GM18861 (cell line): Measurements from ENCODE around the gene SETD4.
"Not testable (repeated sequence)": the region's sequence is repeated elsewhere in the genome, so short reads cannot be mapped to it uniquely, and the experiment has no call there.

Experiments used
- ATAC-seq: cut with Tn5 transposase; IDR thresholded peaks from one replicate; pipeline ENCODE4 v1.9.1; 2021; ENCODE audit not compliant: unreplicated experiment

SETD4 gene

DNA sequence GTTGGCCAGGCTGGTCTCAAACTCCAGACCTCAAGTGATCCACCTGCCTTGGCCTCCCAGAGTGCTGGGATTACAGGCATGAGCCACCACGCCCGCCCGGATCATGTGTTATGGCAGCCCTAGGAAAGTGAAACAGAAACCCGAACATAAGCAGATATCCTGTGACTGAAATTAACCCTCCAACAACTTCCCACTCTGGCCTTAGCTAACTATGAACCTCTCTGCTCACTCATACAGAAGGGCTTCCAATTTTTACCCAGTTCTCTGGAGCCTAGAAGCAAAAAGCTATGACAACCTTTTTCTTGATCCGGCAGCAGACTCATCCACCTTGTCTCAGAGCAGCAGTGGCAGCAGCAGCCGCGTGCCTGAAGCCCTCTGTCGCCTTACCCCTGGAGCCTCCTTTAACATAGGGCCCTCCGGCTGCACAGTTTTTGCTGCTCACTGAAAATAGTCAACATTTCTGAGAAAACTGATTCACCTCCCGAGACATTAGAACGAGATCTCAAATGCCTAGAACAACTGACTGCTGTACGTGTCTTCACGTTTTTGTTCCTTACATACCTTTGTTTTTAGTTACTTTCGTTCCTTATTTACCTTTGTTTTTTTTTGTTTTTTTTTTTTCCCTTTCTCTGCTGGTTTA, 18.8 kb upstream of the SETD4 start:
- ATAC-seq, result no peak

DNA sequence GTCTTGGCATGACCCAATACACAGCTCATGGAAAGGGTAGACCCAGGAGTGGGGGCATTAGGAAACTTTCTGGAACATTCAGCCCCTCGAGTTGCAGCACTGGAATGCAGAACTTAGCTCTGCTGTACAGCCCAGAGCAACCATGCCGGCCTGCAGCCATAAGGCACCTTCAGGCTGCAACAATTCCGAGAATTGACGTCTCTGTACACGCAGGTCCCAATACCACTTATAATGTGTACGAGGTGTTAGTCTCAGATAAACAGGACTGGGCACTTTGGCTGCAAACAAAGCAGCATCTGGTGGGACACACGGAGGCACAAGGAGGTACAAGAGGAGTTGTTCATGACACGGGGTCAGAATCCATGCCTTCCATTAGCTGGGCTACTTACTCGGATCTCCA, 17.4 kb upstream of the SETD4 start:
- ATAC-seq, result no peak

DNA sequence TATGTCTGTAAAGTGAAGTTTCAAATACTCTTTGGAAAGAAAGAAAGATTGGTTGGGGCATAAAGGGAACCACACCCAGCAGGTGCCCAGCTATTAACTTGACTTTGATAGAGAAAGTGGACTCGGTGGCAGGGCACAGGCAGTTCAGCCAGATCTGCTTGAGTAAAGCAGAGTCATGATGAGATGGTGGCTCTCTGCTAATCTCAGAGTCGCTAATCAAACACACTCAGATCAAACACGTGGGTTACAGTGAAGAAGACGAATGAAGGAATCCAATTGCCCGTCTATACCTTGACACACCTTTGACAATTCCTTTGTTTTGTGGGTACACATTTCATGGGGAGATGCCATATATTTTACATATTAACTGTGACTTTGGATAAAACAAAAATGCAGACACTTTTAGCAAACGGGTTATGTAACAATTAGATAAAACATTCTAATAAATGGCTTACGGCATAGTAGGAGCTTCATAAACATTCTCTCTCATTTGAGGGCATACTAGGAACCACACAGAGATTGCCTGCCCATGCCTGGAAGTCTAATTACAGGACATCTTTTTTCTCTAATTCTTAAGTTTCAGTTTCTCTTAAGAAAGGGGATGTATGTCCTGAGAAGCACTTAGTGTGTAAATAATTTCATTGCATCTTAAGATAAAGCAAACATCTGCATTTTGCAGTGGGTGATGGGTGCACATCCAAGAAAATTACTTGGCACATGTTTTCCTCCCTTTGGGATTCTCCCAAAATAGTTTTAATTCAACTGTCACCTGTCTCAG, 16.7 kb upstream of the SETD4 start:
- no peak for ATAC-seq

DNA sequence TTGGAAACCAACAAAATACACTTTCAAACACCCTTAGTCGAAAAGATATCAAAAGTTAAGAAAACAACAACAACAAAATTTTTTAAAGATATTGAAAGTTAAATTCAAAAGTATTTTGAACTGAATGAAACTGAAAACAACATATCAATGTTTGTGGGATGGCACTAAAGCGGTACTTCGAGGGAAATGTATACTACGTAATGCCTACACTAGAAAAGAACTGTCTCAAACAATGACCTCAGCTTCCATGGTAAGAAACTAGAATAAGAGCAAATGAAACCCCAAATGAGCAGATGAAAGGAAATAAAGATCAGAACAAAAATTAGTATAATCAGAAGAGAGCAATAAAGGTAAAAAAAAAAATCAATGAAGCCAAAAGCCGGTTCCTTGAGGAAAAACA, 15.6 kb upstream of the SETD4 start:
- ATAC-seq, result no peak

DNA sequence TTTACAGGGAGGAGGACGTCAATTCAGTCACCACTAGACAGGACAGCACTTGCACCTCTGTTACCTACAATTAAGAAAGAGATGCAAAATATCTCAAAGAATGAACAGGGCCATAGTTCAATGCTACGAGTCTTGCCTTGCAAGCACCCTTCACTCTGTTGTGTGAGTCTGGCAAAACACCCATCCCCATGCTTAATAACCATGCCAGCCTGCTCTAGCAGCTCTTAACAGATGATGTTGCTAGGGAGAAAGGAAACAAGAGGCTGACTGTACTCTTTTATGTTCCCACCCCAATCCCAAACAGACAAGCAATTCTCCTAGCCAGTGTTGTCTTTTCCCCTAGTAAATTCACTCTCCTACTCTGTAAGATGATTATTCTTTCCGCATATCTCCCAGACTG, 14.8 kb upstream of the SETD4 start:
- ATAC-seq, result no peak

DNA sequence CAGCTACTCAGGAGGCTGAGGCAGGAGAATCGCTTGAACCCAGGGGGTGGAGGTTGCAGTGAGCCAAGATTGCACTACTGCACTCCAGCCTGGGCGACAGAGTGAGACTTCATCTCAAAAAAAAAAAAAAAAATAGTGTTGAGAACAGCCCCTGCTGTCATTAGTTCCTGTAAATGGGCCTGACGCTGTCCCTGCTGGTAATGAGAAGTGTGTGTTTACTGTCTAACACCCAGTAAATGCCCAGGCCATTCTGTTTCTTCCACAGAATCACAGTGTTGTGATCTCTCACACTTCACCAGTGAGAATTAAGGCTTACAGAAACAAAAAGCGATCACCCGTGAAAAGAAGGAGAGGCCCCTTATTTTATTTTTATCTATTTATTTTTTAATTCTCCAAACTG, 13.6 kb upstream of the SETD4 start:
- ATAC-seq, result not testable (repeated sequence)

DNA sequence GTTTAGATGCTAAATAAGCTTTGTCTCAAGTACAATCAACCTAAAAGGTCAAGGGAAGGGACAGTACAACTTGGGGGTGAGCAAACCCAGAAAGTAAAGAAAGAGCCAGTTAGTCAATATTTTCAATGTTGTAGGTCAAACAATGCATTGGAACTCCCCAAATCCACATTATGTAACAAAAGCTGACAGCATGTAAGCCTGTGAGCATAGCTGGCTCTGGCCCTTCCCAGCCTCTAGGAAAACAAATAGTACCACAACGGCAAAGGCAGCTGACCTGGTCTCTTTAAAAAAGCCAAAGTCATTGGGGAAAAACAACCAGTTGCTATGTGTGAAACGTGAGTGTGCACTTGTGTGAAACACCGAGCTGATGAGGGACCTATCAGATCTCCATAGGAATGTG, 12.9 kb upstream of the SETD4 start:
- no peak for ATAC-seq

DNA sequence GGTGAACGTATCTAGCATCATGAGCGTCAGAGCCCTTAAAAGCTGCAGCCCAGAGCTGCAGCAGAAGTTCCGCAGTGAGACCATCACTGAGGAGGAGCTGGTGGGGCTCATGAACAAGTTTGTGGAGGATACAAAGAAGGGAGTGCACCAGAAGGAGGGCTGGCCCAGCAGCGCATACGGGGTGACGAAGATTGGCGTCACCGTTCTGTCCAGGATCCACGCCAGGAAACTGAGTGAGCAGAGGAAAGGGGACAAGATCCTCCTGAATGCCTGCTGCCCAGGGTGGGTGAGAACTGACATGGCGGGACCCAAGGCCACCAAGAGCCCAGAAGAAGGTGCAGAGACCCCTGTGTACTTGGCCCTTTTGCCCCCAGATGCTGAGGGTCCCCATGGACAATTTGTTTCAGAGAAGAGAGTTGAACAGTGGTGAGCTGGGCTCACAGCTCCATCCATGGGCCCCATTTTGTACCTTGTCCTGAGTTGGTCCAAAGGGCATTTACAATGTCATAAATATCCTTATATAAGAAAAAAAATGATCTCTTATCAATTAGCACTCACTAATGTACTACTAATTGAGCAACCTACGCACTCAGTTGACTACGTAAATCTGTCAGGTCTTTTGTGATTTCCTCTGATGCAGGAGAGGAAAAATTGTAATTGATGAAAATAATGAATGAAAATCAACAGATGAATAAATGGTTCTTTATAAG, 12.3 kb upstream of the SETD4 start:
- no peak for ATAC-seq

DNA sequence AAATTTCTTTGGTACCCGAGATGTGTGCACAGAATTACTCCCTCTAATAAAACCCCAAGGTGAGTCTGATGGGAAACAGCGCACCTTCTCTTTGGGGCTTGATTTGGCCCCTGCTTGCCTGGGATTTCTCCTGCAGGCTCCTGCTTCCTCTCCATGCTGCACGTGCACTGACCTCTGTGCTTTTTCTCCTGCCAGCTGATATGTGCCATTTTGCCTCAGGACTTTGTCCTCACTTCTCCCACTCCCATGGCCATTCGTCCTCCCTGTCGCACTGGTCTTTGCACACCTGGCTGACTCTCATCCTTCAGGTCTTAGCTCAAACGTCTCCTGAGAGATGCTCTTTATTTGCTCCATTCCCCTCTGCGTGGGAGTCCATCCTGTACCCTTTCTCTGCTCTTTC, 10.7 kb upstream of the SETD4 start:
- ATAC-seq, result no peak

DNA sequence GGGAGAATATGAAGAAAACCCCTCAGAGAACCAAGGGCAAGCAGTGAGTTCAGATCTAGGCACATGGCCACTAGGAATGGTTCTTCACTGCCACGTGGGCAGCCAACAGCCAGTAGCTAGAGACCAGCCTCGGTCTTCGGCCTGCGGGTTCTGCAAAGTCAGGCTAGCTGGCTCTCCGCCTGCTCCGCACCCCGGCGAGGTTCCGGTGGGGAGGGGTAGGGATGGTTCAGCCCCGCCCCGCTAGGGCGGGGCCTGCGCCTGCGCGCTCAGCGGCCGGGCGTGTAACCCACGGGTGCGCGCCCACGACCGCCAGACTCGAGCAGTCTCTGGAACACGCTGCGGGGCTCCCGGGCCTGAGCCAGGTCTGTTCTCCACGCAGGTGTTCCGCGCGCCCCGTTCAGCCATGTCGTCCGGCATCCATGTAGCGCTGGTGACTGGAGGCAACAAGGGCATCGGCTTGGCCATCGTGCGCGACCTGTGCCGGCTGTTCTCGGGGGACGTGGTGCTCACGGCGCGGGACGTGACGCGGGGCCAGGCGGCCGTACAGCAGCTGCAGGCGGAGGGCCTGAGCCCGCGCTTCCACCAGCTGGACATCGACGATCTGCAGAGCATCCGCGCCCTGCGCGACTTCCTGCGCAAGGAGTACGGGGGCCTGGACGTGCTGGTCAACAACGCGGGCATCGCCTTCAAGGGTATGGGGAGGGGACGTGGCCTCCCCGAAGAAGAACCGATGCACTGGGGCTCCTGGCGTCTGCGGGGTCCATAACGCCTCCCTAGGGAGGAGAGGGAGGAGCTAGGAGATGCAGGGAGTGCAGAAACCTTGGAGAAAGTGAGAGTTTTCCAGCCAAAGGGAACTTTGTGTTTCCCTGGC, 9.6 kb upstream of the SETD4 start, which contains the start of gene CBR1:
Gene CBR1 (plus strand): TSS at position 312 of the 871 bp plus-strand sequence. CDS start 92 bp downstream, at position 404.
- peak; percentile 88 for ATAC-seq

DNA sequence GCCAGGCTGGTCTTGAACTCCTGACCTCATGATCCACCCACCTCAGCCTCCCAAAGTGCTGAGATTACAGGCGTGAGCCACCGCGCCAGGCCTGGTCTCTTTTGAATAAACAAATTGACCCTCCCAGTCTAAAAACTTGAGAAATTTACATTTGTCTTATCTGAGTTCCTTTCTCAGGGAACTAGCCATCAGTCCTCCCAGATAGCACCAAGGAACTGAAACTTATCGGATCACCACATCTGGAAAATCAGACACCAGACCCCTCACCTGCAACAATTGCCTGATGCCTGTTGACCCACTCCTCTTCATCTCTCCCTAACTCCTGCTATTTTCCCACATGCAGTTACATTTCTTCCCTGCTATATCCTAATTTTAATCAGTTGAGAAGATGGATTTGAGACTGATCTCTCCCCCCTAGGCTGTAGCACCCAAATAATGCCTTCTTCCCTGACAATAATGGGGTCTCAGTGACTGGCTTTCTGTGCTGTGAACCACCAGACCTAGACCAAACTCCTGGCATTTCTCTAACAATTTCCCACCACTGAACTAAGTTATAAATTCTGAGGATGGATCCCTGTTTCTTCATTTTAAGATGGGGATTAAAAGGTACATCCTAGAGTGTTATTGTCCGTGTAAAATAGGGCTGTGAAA, 8.5 kb upstream of the SETD4 start:
- no peak for ATAC-seq

DNA sequence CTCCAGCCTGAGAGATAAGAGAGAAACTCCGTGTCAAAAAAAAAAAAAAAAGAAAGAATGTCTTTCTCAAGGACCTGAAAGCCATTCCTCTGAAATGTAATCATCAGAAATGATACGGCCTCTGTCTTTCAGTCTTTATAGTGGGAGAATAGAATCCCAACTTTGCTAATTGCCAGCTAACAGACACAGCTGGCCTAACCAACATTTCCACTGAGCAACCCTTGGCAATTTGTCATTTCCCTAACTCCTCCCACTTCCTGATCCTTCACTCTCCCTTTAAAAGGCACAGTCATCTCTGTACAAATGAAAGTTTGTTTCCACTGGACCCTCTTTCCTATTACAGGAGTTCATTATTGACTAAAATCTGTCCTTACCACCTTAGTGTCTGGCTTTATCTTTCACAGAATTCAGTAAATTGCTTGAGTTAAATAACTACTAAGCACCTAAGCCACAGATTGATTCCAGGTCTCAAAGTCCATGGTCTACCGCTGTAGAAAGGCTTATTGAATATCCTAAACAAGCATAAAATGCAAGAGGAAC, 5.2 kb upstream of the SETD4 start:
- no peak for ATAC-seq

DNA sequence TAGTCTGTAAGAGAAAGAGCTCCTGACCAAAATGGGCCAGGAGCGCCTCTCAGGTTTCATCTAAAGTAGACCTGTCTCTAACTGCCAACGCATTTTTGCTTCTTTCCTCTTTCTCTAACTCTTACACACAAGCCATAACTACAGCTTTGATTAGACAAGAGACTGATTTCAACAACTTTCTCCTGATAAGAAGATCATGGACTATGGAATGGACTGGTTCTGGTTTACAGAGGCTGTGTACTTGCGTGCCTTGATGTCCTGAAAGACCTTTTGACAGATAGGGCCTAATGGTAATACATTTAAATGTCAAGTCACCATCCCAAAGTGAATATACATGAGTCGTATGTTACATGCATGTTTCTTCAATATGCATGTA, 3.7 kb upstream of the SETD4 start:
- no peak for ATAC-seq

DNA sequence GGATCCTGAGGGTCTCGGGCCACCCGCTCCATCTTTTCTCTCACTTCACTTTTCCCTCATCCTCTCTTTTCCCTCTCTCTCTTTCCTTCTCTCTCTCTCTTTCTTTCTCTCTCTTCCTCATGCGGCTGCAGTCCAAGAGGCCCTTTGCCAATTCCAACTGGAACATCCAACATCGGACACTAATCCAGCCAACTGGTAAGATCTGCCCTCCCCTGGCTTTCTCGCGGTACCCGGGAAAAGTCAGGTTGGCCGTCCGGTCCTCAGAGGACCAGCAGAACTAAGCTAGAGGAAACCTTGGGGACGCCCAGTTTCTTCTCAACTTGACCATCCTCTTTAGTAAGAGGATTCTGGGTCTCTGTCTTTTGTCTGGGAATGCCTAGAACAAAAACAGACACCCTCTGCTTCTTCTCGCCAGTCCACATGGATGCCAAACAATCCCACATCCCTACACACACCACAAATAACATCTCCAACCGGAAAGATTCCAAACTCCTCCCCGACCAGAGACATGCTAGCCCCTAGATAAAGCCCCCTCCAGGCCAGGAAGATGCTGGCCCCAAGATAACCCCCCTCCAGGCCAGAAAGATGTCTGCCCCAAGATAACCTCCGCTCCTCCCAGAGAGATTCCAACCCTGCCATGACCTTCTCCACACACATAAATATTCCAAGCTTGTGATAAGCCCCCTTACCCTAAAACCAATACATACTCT, 3.2 kb upstream of the SETD4 start:
- no peak for ATAC-seq

DNA sequence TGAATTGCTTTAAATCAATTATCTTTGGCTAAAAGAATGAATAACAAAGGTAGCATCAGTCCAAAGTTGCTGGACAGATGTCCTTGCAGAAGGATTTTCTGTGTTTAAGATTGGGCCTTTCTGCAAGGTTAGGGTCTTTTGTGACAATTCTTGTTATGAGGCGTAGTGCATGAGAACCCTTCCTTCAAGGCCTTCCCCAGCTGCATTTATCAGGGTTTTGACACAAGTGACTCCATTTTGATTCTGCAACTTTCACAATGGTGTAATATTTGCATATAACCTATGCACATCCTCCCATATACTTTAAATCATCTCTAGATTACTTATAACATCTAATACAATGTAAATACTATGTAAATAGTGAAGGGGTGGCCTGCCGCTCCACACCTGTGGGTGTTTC, 1.1 kb upstream of the SETD4 start:
- no peak for ATAC-seq

DNA sequence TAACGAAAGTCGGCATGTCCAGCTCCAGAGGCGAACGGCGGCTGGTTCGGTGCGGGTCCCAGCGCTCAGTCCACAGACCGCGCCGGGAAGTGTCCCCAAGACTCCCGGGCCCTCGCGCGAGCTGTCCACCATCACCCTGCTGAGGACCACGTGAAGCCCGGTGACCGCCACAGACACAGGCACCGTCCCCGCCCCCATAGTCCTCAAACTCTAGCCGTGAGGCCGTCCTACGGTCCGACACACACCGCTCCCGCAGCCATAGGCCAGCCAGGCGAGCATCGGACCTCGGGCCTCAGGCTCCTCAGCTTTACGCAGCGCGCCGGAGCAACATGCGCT, 535 bp downstream of the SETD4 start:
- peak; percentile 23 for ATAC-seq

DNA sequence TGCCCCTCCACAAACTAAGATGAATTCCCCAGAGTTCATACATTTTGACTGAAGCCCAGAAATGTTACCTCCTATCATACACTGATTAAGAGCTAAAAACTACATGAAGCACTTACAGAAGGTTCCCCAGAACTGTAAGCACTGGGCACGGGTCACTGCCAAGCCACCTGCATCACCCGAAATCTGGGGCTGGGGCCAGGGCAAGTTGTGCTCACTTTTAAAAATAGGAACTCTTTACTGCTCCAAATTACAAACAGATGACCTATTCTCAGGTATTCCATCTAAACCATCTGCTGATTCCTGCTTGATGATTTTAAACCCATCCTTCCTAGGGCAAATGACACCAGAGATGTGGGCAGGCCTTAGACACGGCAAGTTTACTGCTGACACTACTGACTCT, 4.8 kb downstream of the SETD4 start:
- ATAC-seq, result no peak

DNA sequence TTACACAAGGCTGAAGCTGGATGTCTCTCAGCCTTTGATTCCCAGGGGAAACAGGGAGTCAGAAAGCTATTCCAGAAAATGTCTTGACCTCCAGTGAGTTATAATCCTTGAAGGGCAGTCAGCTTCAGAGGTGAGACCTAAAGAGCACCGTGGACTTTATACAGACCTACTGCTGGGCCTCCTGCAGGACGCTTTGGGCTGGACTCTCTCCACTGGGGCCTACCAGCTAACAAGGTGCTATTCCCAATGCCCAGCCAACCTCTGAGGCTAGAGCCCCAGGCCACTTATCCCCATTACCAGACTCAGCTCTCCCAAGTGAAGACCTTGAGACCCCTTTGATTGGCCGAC, 6.6 kb downstream of the SETD4 start:
- no peak for ATAC-seq

DNA sequence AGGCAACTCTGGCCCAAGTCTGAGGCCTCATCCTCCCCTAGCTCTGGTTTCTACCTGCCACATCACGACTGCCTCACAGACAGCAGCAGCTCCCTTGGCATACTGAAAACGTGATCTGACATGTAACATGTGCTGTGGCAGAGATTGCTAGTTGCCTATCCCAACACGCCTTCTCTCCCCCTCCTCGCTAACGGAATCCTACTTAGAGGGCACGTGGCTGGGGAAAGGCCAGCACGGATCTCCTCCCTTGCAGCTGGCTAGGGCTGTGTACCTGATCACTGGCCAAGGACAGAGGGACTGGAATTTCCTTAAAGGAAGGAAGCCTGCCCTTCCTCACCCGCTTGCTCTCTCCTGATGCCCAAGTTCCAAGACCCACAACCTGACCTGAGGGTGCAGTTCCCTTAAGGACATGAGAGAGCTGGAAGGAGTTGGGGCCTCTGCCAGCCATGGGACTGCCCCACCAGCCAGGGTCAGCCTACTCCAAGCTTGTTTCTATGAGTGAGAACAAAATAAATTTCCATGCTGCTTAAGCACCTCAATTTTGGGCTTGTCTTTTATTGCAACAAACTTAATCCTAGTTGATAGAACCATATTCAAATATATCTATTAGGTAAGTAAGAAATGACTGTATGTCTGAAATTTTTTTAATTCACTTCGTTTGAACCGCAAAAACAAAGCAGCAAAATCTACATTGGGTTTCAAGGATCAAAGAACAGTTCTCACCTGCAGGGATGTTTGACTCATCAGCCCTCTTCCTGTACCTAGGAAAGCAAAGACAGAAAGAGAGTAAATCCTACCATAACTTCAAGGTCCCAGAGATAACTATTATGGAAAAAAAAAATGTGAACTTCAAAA, 7.2 kb downstream of the SETD4 start:
- ATAC-seq, result no peak
